DMS153 treated with DMSO at 0.1 percent for 48 hours (cell line): Measurements from ENCODE around the gene TIGD6.
A peak's percentile ranks its signal among the peaks of the same experiment; 100 is the strongest.

Experiments used
- DNase-seq: peaks from one replicate; lab custom pipeline; 2025; ENCODE audit not compliant: unreplicated experiment; lab: John Stamatoyannopoulos, UW

Gene TIGD6

DNA sequence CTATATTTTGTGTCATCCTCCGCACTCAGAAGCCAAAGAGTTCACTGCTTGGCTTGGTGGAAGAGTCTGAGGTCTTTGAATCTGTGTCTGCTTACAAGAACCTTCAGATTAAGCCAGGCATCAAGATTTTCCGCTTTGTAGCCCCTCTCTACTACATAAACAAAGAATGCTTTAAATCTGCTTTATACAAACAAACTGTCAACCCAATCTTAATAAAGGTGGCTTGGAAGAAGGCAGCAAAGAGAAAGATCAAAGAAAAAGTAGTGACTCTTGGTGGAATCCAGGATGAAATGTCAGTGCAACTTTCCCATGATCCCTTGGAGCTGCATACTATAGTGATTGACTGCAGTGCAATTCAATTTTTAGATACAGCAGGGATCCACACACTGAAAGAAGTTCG lies 19.2 kb downstream of the TIGD6 start:
- no peak for DNase-seq

DNA sequence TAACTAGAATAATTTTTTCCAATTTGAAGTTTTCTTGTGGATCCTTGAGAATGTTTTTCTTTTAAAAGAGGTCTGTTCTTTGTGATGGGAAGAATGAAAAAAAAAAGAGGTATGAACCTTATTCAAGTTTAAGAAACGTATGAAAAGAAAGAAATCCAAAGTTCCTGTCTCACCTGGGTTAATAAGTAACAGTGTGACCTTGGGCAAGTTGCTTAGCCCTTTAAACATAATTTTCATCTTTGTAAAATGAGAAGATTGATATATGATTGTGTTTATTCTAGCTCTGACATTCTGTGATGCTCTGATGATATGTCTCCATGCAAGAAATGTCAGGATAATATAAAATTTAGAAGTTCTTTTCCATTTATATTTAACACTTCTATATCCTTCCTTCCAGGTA lies 20.6 kb downstream of the TIGD6 start:
- no peak for DNase-seq

DNA sequence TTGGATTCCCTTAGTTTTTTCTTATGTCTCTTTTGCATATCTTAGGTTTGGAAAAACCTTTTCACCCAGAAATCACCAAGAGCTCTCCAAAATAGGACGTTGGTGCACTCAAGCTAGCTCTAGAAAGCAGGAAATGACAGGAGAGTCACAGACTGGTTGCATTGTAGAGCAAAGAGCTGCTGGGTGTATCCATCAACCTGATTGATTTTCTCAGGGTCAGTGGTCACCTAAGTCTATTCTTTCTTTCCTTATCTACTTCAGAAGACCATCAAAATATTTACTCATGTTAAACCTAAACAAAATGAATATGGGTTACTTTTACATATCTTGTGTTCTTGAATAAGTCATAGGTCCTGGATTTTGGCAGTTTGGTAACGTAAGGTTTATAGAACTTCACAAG lies 25.0 kb downstream of the TIGD6 start:
- no peak for DNase-seq

DNA sequence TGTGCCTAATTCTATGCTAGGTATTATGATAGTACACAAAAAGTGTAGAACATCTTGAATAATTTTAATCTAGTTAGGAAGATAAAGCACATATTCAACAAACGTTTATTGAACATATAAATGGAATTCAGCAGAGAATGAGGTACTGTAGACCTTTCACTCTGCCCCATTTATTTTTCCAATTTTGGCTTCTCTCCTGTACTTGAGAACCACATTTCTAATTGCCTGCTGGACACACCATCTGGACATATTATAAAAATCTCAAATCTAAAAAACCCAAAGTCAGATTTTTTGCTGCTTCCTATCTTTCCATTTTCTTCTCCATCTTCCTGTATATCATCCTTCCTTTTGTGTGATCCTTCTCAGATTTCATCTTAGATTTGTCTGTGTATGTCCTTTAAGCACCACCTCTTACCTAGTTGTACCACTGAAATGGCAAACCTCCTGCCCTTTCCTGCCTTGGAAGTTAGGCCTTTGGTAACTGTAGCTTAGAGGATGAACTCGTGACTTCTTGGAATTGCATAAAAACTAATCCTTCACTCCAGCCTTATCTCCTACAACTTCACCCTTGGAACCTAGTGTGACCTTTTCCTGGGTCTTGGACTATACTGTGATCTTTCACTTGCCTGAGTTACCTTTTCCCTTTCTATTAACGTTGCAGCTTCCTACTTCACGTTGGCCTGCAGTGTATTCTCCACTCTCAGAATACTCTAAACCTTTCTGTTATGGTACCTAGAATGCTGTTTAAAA lies 31.1 kb downstream of the TIGD6 start:
- no peak for DNase-seq

DNA sequence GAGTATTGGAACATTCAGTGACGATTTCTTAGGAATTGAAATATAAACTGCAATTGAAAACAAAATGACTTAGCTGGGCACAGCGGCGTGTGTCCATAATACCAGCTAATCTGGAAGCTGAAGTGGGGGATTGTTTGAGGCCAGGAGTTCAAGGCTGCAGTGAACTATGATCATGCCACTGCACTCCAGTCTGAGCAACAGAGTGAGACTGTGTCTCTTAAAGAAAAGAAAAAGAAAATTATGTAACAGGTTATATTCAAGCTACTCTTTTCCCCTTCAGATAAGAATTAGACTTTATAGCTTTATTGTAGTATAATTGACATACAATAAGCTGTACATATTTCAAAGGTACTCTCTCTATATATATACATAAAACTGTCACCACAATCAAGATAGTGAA lies 33.5 kb downstream of the TIGD6 start:
- DNase-seq: no peak

DNA sequence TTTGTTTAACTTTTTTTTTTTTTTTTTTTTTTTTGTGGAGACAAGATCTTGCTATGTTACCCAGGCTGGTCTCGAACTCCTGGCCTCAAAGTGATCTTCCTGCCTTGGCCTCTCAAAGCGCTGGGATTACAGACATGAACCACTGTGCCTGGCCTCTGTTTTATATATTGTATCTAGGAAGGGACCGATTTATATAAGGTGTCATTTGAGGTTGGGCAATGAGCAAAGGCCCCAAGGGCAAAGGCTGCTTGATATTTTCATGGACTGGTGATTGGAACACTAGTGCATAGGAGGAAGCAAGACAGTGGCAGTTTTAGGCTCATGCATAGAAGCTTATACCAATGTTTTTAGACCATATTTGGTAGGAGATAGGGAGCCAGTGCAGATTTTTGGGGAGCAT lies 36.7 kb downstream of the TIGD6 start:
- no peak for DNase-seq

DNA sequence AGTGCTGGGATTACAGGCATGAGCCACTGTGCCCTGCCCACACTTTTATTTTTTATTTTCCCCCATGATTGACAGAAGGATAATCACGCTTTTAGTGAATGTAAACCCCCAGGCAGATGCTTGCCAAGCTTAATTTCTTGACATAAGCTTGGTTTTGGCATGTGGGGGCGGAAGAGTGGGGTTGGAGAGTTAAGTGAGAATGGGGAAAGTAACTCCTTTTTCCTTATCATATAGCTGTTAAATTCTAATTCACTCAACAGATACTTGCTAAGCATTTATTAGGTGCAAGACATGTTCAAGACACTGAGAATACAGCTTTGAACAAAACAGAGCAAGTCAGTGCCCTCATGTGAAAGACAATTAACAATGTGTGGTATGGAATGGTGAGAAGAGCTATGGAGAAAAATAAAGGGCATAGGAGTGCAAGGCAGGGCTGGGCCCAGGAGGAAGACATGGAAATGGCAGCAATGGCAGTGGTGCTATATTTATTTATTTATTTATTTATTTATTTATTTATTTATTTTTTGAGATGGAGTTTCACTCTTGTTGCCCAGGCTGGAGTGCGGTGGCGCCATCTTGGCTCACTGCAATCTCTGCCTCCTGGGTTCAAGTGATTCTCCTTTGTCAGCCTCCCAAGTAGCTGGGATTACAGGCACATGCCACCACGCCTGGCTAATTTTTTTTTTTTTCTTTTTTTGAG lies 37.7 kb downstream of the TIGD6 start:
- DNase-seq: no peak

DNA sequence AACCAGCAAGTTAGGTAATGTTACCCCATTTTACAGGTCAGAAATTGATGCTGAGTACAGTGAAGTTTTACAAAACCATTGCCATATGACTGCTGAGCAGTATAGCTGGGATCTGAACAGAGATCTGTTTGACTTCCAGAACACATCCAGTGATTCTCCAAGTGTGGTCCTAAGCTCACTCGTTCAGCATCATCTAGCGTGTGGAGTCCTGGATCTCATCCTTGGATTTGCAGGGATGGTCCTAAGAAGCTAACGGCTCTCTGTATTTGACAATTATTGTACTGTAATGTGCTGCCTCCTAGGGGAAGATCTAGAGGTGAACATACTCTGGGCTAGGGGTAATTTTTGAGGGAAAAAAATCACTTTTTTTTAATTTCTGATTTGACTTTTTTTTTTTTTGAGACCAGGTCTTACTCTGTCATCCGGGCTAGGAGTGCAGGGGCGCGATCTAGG lies 38.5 kb downstream of the TIGD6 start:
- DNase-seq: no peak

DNA sequence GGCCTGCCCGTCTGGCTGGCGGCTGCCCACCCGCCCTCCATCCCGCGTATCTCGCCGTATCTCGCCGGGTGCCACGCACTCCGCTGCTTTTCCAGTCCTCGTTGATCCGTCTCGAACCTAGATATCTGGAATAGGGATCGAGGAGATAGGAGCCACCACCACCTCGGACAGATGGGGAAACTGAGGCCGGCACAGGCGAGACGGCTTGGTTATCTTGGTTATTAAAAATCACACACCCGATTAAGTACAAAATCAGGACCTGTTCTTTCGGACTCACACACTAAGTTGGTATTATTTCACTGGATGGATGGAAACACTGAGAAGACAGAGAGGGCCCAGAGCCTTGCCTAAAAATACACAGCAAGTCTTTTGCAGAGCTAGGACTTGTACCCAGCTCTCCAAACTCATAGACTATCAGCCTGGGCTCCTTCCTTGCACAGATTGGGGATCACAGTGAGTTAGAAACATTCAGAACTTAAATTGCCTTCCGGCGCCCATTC lies 39.2 kb downstream of the TIGD6 start:
- DNase-seq: no peak

DNA sequence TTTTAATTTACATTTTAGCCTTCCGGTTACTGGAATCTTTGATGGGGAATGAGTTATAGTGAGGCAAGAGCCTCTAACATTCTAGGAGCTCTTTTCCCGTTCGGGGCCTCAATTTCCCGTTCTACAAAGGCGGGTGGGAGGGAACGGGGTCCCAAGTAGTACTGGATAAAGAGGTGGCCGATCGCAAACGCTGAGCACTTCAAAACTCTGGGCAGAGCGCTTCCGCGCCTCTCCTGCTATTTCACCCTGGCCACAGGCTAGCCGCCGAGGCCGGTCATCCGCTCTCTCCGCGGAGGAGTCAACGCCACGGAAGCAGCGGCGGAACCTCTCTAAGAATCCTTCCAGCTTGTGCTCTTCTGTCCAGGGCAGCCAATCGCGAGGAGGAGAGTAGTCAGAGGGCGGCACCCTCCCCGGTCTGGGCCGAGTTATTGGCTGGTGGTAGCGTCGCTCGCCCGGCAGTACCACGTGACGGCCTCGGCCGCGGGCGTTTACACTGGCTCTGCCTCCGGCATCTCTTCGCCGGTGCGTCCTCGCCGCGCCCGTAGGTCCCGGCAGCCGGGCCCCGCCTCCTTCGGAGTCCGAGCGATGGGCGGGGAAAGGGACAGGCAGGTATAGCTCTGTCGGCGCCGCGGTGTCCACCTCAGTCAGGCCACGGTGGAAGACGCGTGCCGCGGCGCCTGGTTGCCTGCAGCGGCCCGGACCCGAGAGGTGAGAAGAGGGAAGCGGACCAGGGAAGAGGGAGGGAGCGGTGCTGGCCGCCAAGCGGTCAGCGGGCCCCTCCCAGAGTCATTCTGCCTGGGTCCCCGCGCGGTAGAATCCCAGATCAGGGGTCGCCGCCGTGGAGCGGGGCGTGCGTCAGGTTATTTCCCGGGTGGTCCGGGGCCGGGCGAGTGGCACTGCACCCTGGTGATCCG lies 39.9 kb downstream of the TIGD6 start, which contains the start of gene SLC26A2:
Gene SLC26A2, plus strand, starts transcription at position 487 of the 914 bp plus-strand sequence. CDS start 16,895 bp downstream, outside the sequence.
- DNase-seq: peak; percentile 76

DNA sequence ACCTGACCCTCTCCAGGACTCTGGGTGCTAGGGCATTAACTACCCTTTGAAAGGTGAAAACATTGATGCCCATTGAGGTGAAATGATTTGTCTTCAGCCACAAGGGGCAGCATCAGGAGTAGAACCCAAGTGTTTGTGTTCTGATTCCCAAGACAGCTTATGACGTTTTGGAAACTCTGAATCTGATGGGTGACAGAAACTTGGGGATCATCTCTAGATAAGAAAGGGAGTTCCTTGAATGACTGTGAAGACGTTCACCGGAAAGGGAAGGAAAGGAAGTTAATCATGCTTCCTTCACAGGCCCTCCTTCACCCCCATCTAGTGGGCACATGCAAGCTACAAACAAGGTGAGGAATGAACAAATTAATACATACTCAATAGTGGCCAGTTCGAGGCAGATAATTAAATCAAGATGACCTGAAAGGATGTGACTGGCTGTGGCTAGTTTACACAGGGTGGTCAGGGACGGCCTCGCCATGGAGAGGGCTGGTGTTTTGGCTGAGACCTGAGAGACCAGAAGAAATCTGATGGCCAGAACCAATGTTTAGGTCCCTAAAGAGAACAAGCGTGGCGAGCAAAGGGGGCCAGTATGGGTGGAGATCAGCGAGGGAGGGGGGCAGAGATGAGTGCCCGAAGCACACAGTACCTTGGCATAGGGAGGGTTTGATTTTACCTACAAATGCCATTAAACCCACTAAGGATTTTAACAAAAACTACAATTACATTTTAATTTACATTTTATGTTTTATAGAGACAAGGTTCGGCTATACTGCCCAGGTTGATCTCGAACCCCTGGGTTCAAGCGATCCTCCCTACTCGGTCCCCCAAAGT lies 40.8 kb downstream of the TIGD6 start:
- DNase-seq: no peak

DNA sequence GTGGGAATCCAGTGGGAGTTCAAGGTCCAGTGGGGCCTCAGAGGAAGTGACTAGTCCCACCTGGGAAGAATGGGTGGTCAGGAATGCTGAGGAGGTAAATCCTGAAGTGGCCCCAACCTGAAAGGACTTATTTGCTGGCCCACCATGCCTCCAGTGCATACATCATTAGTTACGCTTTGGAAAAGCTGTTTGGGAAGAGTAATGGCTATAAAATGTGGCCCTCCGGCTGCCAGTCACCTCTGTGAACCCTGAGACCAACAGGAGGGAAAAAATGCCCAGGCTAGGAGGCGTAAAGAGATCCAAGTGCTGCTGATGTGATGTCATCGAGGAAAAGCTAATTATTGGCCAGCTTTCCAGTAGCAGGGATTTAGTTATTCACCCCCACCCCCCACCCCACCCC lies 42.6 kb downstream of the TIGD6 start:
- no peak for DNase-seq

DNA sequence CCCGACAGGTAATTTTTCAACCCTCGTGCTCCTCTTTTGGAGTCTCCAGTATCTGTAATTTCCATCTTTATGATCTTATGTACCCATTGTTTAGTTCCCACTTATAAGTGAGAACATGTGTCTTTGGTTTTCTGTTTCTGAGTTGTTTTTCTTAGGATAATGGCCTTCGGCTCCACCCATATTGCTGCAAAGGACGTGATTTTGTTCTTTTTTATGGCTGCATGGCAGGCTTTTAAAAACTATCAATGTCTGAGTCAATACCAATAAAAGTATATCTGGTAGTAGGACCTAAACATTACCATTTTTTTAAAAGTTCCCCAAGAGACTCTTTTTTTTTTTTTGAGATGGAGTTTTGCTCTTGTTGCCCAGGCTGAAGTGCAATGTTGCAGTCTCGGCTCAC lies 43.8 kb downstream of the TIGD6 start:
- DNase-seq: no peak

DNA sequence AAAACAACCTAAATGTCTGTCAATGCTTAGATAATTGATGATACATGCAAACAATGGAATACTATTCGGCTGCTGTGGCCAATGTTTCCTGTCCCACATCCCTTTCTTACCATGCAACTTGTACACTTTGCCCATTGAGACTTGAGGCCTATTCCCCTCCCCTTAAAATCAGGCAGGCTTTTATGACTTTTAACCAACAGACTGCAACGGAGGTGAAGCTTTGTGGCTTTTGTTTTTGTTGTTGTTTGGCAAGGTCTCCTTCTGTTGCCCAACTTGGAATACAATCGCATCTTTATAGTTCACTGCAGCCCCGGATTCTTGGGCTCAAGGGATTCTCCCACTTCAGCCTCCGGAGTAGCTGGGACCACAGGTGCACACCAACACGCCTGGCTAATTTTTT lies 45.7 kb downstream of the TIGD6 start:
- DNase-seq: no peak

DNA sequence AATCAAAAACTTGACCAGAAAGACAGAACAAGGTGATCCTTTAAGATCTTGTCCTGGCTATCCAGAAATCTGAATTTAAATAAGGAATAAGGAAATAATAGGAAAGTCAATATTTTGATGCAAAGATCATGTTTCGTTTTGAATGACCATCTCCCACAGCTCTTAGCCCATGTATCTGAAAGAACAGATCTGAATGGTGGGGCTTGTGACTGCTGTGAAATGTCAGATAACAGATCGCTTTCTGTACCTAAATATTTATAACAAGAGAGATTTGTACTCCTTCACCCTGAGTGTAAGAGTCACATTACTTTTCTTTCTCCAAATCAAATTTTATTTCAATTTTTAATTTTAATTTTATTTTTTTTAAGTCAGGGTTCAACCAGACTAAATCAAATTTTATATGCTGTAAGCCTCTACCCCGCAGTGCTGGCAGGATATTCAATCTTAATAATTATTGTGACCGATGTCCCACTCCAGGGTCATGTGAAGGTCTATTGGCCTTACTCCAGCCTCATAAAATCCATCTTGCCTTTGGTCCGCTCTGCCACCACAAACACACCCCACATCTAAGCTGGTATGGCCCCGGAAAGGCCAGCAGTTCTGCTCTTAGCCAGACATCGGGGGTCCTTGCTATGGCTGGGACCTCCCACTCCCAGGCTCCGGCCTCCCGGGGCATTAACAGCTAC lies 46.9 kb downstream of the TIGD6 start:
- DNase-seq: no peak

DNA sequence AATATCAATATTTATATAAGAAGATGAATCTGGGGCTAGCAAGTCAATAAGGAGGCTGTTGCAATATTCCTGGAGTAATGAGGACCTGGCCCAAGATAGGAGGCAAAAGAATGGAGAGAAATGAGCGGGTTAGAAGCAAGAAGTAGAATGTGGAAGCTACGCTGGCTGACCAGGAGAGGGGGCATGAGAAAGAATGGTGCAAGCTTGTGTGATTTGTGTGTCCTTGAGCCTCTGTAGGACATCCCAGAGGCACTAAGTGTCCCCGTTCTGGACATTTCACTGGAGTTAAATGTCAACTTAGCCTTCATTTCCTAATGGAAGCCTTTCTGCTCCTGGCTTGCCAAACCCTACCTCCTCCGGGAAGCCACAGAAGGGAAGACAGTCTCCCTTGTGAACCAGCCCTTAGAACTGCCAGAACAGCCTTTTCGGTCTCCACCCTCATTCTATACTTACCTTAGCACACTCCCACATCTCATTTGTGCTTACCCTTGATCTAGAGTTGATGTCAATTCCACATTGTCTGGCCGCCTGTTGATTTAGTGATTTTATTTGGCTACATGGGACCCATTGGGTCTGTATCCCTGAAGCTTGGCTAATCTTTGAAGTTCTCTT lies 49.2 kb downstream of the TIGD6 start:
- no peak for DNase-seq

DNA sequence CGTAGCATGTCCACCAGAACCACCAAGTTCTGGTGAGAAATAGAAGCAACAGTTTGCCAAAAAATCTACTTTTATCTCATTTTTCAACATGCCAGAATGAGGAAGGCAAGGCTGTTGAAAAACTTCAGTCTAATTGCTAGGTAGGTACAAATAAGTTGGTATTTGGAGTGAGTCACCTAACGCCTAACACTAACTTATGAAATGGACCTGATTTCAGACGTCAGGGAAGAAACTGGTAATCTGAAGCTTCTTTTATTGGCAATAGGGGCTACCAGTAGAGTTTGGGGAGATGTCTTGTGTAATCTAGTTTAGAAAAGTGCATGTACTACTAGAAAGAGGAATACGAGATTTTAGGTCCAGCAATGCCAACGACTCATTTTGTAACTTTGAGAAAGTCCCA lies 51.5 kb downstream of the TIGD6 start:
- DNase-seq: no peak

DNA sequence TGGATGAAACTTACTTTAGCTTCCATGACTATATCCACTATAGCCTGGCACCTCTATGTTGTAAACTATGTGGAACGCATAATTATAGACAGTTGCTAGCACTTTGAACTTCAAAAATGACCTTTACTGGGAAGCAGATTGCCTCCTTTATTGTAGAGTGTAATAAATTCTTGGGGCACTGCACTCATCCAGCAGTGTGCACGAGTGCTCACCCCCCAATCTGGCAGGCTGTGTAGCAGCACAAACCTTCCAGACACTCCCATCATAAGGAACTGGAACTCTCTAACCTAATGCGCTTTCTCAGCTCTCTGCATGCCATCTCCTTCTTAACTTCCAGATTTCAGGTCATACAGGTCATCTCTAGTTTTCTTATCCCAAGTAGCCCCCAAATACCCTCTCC lies 54.3 kb downstream of the TIGD6 start:
- no peak for DNase-seq

DNA sequence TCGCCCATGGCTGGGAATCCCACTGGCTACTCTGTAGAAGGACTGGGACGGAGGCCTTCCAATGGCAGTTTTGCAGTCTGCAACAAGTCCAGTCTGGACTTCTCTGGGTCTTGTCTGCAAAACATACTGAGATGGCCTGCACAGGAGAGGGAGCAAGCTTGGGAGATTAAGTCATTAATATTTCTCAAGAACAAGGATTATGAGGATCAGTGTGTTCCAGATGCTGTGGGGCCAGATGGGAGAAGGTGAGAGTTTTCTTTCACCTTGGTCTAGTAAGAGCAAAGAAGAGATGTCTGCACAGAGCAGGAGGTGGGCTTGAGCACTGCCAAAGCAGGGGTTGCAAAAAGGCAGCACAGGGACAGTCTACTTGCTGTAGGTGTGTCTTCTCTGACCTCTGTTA lies 55.8 kb downstream of the TIGD6 start, which contains the start of gene PDE6A:
Gene PDE6A, minus strand, starts transcription at position 128 of the 400 bp plus-strand sequence. Its CDS starts 120 bp downstream, at position 8.
- DNase-seq: no peak
